CD4-positive, alpha-beta T cell (primary cell): ENCODE measurements around the gene DBX2. TPM values are rescaled to one million over a fixed set of nuclear protein-coding genes. Genes with fewer than 3 reads are reported as not detected.
A peak's percentile ranks its signal among the peaks of the same experiment; 100 is the strongest.

Experiments
- ATAC-seq: fragments of 200-7000 bp; cut with Tn5 transposase; one replicate; pipeline ENCODE4 v1.10.0; 2022; ENCODE audit warnings: mild to moderate bottlenecking; ENCODE audit not compliant: poor library complexity
- CTCF ChIA-PET: fragments of 350-600 bp; sonication (Branson Sonifier 250); formaldehyde crosslinking; loops from one replicate; lab custom pipeline; 2021; ENCODE audit warnings: antibody characterized with exemption, inconsistent platforms; lab: Charles Lee
- POLR2A ChIA-PET: fragments of 350-600 bp; sonication (Branson Sonifier 250); formaldehyde crosslinking; loops from one replicate; lab custom pipeline; 2021; ENCODE audit warnings: antibody characterized with exemption, inconsistent platforms; lab: Charles Lee
- DNase-seq, 14 experiments: peaks; one replicate each; pipeline ENCODE4 v3.0.0-alpha.2; 2013 to 2020; ENCODE audit warnings: mixed read lengths in 2 of 14
- H3K27ac ChIP-seq, 2 donors: one replicate each; pipeline versions ENCODE4 v1.5.1 to v1.7.0; 2013; ENCODE audit warnings: low read length in 2 of 2, low read depth in 1 of 2, mild to moderate bottlenecking in 1 of 2
- H3K27me3 ChIP-seq, 2 experiments: 1 replicate in 1 of 2; 2 replicates in 1 of 2; pipeline versions ENCODE4 v1.6.1 to v1.7.0; 2013; ENCODE audit warnings: low read length in 2 of 2, control low read depth in 1 of 2, mild to moderate bottlenecking in 1 of 2, moderate library complexity in 1 of 2; ENCODE audit not compliant: insufficient read depth in 2 of 2, control insufficient read depth in 1 of 2
- H3K36me3 ChIP-seq: one replicate; pipeline ENCODE4 v1.6.1; 2013; ENCODE audit warnings: low read length, control low read depth; ENCODE audit not compliant: insufficient read depth
- H3K4me1 ChIP-seq: one replicate; pipeline ENCODE4 v1.6.1; 2013; ENCODE audit warnings: low read length, control low read depth; ENCODE audit not compliant: insufficient read depth
- H3K4me3 ChIP-seq: one replicate; pipeline ENCODE4 v1.5.1; 2013; ENCODE audit warnings: mild to moderate bottlenecking, low read length, moderate library complexity
- H3K9me3 ChIP-seq, 2 experiments: 1 replicate in 1 of 2; 2 replicates in 1 of 2; pipeline versions ENCODE4 v1.6.1 to v1.7.0; 2013; ENCODE audit warnings: low read length in 2 of 2, mild to moderate bottlenecking in 2 of 2, control low read depth in 1 of 2, moderate library complexity in 1 of 2; ENCODE audit not compliant: control insufficient read depth in 1 of 2, insufficient read depth in 1 of 2
- H3K27ac Mint-ChIP-seq: one replicate; pipeline ENCODE4 v1.8.0; 2020; ENCODE audit warnings: mixed read lengths
- H3K27me3 Mint-ChIP-seq: one replicate; pipeline ENCODE4 v1.8.0; 2021; ENCODE audit warnings: mixed read lengths
- H3K36me3 Mint-ChIP-seq: one replicate; pipeline ENCODE4 v1.8.0; 2021; ENCODE audit warnings: low read depth, mixed read lengths
- H3K4me1 Mint-ChIP-seq: one replicate; pipeline ENCODE4 v1.8.0; 2021; ENCODE audit warnings: low read depth, mixed read lengths
- H3K4me3 Mint-ChIP-seq: one replicate; pipeline ENCODE4 v1.8.0; 2020; ENCODE audit warnings: mild to moderate bottlenecking, mixed read lengths
- H3K9me3 Mint-ChIP-seq: one replicate; pipeline ENCODE4 v1.8.0; 2020; ENCODE audit warnings: mixed read lengths
- intact Hi-C, 2 experiments: fragments of 100-400 bp; cut with DNase I in 1 of 2; cut with micrococcal nuclease in 1 of 2; formaldehyde crosslinking; loops; one replicate each; pipeline versions ENCODE4 v1.15.1 to v1.9.0; 2023 to 2025; cut with DNase I, micrococcal nuclease
- total RNA-seq, 174 experiments: library from RNA in 2 of 174; stranded (reverse) in 2 of 174; gene quantifications; one replicate each; pipeline ENCODE4 v1.2.3 and lab custom pipeline; 2021 to 2026
- TF ChIP-seq, protein P1 (sequence below): fragments of 200-600 bp; IDR thresholded peaks from one replicate; pipeline ENCODE4 v1.8.0; 2022; ENCODE audit warnings: antibody characterized with exemption, mild to moderate bottlenecking

Gene DBX2
- total RNA-seq, 2 experiments from 2014 or later, result not detected

DNA sequence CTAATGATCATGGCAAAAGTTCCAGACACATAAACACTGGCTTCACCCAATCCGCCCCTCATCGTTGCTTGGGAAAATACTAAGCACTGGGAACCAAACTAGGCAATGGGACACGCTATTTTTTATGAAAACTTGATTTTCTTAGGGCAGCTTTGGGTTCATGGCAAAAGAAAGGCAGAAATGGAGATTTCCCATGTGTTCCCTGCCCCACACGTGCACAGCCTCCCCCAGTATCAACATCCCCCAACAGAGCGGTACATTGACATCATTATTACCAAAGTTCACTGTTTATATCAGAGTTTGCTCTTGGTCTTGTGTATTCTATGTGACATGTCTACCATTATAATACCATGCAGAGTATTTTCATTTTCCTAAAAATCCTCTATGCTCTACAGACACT, 71.0 kb downstream of the DBX2 start:
- no peak overlapping the region for H3K4me3 Mint-ChIP-seq
- DNase-seq (no peak), ATAC-seq (no peak)
- H3K9me3 Mint-ChIP-seq, result no peaks in the 10 kb centered on the region
- no peak overlapping the region for H3K4me3 ChIP-seq
- H3K27me3 Mint-ChIP-seq, result no peaks in the 10 kb centered on the region
- ChIA-PET CTCF (no interaction called here), POLR2A (no interaction called here)
- H3K9me3 ChIP-seq, result no peaks in the 10 kb centered on the region
- TF ChIP-seq, protein P1, sequence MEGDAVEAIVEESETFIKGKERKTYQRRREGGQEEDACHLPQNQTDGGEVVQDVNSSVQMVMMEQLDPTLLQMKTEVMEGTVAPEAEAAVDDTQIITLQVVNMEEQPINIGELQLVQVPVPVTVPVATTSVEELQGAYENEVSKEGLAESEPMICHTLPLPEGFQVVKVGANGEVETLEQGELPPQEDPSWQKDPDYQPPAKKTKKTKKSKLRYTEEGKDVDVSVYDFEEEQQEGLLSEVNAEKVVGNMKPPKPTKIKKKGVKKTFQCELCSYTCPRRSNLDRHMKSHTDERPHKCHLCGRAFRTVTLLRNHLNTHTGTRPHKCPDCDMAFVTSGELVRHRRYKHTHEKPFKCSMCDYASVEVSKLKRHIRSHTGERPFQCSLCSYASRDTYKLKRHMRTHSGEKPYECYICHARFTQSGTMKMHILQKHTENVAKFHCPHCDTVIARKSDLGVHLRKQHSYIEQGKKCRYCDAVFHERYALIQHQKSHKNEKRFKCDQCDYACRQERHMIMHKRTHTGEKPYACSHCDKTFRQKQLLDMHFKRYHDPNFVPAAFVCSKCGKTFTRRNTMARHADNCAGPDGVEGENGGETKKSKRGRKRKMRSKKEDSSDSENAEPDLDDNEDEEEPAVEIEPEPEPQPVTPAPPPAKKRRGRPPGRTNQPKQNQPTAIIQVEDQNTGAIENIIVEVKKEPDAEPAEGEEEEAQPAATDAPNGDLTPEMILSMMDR, result no peak
- H3K27ac Mint-ChIP-seq, result no peak overlapping the region
- H3K27me3 ChIP-seq, result no peaks in the 10 kb centered on the region
- no peaks in the 10 kb centered on the region for H3K36me3 Mint-ChIP-seq
- no peak overlapping the region for H3K27ac ChIP-seq
- intact Hi-C loops, result no loop called here
- no peaks in the 10 kb centered on the region for H3K4me1 Mint-ChIP-seq
- no peaks in the 10 kb centered on the region for H3K36me3 ChIP-seq
- H3K4me1 ChIP-seq, result no peaks in the 10 kb centered on the region

DNA sequence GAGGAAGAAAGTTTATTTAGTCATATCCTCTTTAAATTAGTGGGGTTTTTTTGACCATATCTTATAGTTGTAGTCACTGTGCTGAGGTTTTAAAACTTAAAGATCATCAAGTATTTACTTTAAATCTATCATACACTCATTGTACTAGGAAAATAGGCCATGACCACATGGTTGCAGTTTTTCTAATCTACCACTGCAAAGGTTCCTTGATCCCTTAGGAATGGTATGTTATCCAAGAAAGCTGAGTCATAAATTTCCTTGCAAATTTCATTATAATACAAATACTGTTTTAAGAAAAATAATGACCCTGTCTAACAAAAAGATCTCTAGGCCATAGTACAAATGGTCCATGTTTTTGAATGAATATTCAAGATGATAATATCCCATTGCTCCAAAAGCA, 74.7 kb downstream of the DBX2 start:
- H3K27ac Mint-ChIP-seq, result no peak overlapping the region
- CTCF ChIA-PET, result no interaction called here
- no peak overlapping the region for H3K4me3 Mint-ChIP-seq
- H3K27me3 Mint-ChIP-seq, result peaks cover 6% of the 10 kb centered on the region
- no peaks in the 10 kb centered on the region for H3K4me1 Mint-ChIP-seq
- ATAC-seq, result no peak
- POLR2A ChIA-PET, result no interaction called here
- no peaks in the 10 kb centered on the region for H3K4me1 ChIP-seq
- H3K4me3 ChIP-seq, result no peak overlapping the region
- H3K36me3 ChIP-seq, result no peaks in the 10 kb centered on the region
- DNase-seq, result no peak
- H3K9me3 Mint-ChIP-seq, result no peaks in the 10 kb centered on the region
- intact Hi-C loops, result no loop called here
- no peaks in the 10 kb centered on the region for H3K36me3 Mint-ChIP-seq
- no peaks in the 10 kb centered on the region for H3K27me3 ChIP-seq
- H3K27ac ChIP-seq, result no peak overlapping the region
- TF ChIP-seq, protein P1, result no peak
- no peaks in the 10 kb centered on the region for H3K9me3 ChIP-seq

DNA sequence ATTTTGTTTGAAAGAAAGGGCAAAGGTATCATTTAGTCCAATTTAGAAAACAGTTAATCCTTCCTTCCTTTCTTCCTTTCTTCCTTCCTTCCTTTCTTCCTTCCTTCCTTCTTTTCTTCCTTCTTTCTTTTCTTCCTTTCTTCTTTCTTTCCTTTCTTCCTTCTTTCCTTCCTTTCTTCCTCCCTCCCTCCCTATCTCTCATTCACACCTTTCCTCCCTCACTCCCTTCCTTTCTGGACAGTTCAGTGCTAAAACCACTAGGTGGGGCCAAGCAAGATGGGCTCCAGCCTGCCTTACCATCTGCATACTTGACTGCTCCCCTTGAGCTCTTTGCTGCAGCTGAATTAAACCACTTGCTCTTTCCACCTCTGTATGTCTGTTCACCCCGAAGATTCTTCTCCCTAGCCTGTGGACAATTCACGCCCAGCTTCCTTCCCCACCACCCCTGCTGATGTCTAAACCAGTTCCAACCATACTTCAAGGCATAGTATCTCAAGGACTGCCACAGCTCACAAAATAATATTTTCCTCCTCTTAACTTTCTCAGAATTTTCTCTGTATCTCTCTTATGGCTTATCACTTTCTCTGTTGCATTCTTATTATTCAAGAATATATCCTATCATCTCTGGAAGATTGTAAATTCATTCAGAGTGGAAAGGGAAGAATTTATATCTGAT, 78.0 kb downstream of the DBX2 start:
- Histone ChIP-seq H3K27ac (no peak overlapping the region), H3K9me3 (no peaks in the 10 kb centered on the region), H3K4me3 (no peak overlapping the region), H3K36me3 (no peaks in the 10 kb centered on the region), H3K27me3 (no peaks in the 10 kb centered on the region), H3K4me1 (no peaks in the 10 kb centered on the region)
- TF ChIP-seq, protein P1, result peak; percentile 29
- Mint-ChIP-seq H3K4me3 (no peak overlapping the region), H3K9me3 (no peaks in the 10 kb centered on the region), H3K27ac (no peak overlapping the region), H3K36me3 (no peaks in the 10 kb centered on the region), H3K4me1 (peaks cover 5% of the 10 kb centered on the region), H3K27me3 (peaks cover 6% of the 10 kb centered on the region)
- POLR2A ChIA-PET, result no interaction called here
- CTCF ChIA-PET, result interaction anchor here (1.5 kb wide), 1 partner anchor 8 kb away, joined by 3 read pairs; no protein-coding TSS in a partner anchor
- DNase-seq (peak in 1 of 14 experiments; percentile 3), ATAC-seq (no peak)
- intact Hi-C loops, result no loop called here
